Islet of Langerhans (tissue), 1 donor: ENCODE measurements around the gene TBC1D17.

Experiments used
- FAIRE-seq: peaks from one replicate; lab custom pipeline; 2011; peaks lifted over from hg19 to GRCh38; lab: Jason Lieb, UNC

Gene TBC1D17

DNA sequence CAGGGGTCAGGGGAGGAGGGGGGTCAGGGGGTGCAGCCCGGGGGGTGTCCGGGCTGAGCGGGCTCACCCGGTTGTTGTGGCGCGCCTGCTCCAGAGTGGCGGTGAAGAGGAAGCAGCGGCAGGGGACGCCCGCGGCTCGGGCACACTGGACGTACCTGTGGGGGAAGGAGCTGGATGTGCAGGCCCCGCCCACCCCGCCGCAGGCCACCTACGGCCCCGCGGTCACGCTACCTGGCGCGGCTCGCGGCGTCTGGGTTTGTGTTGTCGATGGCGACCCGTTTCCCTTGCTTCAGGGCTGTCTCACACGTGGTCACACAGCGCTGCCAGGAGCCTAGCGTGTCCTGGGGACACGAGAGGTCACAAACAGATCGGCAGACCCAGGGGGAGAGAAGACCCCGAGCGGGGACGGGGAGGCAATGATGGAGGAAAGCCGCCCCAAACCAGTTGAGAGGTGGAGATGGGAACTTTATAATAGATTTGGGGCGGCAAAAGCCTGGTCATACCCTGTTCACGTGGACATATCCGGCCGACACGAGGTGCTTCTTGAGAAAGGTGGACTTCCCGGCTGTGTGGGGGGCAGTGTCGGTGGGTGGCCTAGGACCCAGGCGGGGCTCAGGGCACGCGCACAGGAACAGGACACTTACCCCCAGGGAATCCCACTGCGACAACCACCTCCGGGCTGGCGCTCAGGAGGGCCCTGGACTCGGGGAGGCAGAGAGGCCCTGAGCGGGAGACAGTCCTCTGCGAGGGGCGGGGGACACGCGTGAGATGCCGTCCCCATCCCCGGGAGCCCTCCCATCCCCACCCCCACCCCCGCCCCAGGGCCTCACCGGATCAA is 15.7 kb upstream of the TBC1D17 start:
- no peak for FAIRE-seq

- no peak for FAIRE-seq
Observed at GRCh38 chr19:49862391-49863253, 14.9 kb upstream of the TBC1D17 start.

- FAIRE-seq: no peak
Observed at GRCh38 chr19:49863254-49863934, 14.1 kb upstream of the TBC1D17 start.

- FAIRE-seq: no peak
Observed at GRCh38 chr19:49863935-49864320, 13.6 kb upstream of the TBC1D17 start.

- no peak for FAIRE-seq
Observed at GRCh38 chr19:49864890-49865289, 12.6 kb upstream of the TBC1D17 start.

DNA sequence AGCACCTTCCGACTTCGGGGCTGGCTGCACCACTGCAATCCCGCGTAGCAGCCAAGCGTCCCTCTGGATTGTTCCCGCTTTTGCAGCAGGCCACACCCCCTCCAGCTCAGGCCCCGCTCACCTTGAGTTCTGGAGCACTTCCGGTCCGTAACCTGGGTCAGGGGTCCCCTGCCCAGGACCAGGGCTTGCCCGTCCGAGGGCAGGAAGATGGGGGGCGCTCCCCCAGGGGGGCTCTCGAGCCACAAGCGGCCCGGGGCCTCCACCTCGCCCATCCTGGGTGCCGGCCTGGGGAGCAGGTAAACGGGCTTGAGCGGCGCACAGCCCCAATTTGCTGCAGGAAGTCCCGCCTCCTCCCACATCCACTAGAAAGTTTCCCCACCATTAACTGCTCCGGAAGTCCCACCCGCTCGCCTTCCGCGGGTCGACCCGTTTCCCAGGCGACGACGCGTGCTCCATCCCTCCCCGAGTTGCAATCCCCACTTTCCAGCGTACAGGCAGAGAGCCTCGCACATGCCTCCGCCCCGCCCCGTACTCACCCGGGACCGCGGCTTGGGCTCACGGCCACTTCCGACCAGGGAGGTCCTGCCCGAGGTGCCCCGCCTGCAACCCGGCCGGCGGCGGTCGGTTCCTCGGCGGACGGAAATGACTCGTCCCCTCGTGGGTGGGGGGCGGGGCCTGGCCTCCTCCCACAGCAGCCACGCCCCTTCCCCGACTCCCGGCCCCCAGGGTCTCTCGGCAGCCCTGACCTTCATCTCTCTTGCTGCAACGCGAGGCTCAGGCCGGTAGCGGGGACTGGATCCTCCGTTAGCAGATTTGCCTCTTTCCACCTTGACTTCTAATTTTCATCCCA is 10.3 kb upstream of the TBC1D17 start, which contains the start of gene PNKP:
TSS of gene PNKP (minus strand) at position 644 of the 850 bp plus-strand sequence. CDS start at position 272, 372 bp downstream.
- FAIRE-seq: no peak

DNA sequence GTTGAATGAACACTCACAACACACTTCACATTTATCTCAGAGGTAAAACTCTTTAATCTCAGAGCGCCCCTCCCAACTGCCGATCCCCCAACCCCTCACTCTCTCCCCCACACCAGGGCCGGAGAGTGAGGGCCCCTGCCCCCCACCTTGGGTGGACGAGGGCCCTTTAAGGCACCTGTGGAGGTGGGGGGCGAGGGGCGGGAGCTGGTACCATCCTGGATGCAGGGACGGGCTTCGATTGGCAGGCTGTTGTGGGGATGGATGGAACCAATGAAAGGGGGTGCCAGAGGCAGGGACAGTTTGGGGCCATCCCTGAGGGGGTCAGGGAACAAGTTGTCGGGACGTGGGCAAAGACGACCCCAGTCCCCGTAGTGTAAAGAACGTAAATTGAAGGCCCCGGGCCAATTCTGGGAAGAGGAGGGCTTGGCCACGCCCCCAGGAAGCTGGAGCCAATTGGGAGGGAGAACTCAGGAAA is 8.5 kb upstream of the TBC1D17 start:
- no peak for FAIRE-seq

DNA sequence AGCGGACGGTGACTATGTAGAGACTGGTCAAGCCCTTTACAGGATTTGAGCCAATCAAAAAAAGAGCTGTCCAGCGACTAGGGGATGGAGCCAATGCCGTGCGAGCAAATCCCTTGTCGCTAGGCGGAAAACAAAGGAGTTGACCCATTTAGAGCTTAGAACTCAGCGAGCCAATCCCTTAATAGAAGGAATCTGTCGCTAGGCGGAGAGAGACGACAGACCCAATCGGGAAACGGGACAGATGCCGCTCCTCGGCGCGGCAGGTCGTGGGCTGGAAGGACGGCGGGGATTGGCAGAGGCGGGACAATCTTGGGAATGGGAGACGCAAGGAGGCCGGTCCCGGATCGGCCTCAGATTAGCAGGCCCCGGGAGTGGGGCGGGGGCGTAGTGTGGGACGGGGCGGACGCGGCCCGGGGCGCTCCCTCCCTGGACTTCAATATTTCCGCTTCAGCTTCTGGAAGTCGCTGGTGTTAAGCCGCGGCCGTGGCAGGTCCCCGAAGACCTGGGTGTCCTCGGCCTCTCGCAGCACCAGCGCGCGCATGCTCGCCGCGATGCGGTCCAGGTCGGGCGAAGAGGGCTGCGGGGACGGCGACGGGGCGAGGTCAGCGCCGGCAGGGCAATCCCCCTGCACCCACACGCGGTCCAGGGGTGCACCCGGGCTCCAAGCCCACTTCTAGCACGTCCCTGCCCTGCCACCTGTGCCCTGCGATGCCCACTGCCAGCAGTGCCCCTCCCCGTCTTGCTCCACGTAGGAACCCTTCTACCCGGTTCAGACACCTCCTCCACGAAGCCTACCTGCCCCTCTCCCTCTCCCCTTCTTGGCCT is 7.8 kb upstream of the TBC1D17 start:
- peak; percentile 100 for FAIRE-seq

GRCh38 chr19:49870309-49870901 is 7.1 kb upstream of the TBC1D17 start:
- FAIRE-seq: no peak

DNA sequence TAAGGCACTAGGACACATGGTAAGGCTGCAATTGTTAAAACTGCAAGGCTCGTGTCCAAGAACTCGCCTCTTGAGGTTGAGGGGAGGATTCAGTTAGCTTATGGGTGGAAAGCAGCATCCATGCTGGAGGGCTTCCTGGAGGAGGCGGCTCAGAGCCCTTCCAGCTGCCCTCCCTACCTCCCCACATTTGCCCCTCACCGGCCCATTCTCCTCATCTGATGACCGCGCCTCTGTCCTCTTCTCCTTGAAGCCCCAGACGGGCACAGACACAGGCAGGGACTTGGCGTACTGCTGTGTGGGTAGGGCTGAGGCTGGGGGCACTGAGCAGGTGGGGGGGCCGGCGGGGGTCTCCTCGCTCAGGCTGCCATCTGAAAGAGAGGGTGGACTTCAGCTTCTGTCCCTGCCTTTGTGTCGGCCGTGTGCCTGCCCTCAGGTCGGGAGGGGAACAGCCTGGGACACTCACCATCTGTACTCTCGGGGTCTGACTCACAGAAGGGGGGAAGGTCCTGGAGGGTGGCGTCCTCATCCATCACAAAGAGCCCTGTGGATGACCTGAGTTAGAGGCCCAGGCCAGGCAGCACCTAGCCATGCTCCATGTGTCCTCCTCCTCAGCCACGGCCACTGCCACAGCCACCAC is 6.0 kb upstream of the TBC1D17 start:
- no peak for FAIRE-seq

GRCh38 chr19:49872245-49873128 is 5.0 kb upstream of the TBC1D17 start:
- FAIRE-seq: no peak

GRCh38 chr19:49873129-49873521 is 4.4 kb upstream of the TBC1D17 start:
- no peak for FAIRE-seq

- no peak for FAIRE-seq
Observed at GRCh38 chr19:49873834-49874233, 3.7 kb upstream of the TBC1D17 start.

GRCh38 chr19:49874503-49875157 is 2.9 kb upstream of the TBC1D17 start:
- no peak for FAIRE-seq

GRCh38 chr19:49875177-49875576 is 2.3 kb upstream of the TBC1D17 start:
- FAIRE-seq: no peak

GRCh38 chr19:49875857-49876421 is 1.6 kb upstream of the TBC1D17 start:
- FAIRE-seq: no peak

GRCh38 chr19:49876422-49877019 is 981 bp upstream of the TBC1D17 start:
- no peak for FAIRE-seq
